GM18870 (cell line): ENCODE results near the gene GNAI3.

Experiments
- ATAC-seq: cut with Tn5 transposase; IDR thresholded peaks from one replicate; pipeline ENCODE4 v1.9.1; 2021; ENCODE audit warnings: moderate library complexity; ENCODE audit not compliant: unreplicated experiment

Gene GNAI3

DNA sequence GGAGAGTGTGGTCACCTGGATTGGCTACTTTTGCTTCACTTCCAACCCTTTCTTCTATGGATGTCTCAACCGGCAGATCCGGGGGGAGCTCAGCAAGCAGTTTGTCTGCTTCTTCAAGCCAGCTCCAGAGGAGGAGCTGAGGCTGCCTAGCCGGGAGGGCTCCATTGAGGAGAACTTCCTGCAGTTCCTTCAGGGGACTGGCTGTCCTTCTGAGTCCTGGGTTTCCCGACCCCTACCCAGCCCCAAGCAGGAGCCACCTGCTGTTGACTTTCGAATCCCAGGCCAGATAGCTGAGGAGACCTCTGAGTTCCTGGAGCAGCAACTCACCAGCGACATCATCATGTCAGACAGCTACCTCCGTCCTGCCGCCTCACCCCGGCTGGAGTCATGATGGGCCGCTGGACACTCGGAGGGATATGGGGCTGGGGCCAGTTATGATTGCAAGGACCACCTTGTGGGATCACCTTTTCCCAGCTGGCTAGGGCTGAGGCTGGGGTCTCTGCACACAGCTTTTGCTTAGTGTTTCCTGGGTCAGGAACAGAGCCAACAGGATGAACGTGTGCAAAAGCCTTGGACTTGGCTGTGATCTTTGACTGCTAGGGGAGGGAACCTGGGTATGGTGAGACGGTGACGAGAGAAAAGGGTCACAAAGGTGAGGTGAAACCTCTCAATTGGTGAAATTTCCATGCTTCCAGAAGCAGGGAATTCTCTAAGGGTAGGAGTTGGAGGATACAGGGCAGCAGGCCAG is 4.3 kb upstream of the GNAI3 start:
- ATAC-seq: no peak

- ATAC-seq: peak; percentile 53
These were observed 1.9 kb upstream of the GNAI3 start for GRCh38 chr1:109546311-109547109.

DNA sequence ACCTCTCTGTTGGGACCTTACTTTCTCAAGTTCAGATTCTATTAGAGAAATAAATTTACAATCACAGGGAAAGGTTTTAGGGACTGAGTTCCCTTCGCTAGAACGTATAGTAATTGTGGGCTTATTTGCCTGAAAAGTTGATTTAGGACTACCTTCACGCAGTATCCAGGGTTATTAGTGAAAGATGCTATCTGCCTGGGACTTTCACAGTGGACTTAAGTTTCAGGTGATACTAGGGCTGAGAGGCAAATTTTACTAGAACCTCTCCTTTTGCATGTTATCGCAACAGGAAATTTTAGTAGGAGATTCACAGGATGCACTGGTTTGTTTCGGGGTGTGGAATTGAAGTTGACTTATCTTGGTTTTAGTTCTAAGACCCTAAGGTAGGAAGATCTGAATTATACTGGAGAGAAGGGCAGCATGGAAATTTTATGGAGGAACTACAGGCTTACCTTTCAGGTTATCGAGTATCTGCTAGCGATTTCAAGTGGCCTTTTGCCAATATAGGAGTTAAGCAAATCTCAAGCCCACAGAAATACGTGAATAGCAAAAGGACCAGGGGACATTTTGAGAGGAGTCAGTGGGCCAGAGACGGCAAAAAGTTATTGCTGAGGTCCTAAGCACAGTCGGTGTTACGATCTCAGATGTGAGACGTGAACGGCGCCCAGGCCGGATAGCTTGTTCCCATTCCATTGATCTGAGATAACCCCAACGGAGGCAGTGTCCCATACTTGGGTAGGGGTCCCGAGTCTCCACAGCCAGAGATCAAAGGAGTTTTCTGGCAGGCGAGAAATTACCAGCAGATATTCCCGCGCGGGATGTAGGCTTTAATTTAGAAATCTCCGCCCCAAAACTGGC is 723 bp upstream of the GNAI3 start:
- ATAC-seq: peak; percentile 2

DNA sequence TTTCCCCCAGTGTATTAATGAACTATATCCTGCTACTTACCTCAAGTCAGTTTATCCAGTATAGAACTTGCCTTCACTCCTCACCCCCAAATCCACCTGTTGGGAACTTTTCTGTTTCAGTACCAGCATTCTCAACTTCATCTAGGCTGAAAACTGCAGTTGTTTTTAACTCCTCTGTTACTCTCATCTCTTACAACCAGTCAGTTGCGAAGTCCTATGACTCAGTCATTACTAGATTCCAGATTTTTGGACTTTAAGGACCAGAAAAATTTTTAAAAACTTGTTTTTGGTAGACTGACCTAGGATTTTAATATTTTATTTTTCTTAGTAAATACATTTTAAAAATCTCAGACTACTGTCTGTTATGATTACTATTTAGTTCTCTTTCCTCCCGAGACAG is 8.1 kb downstream of the GNAI3 start:
- no peak for ATAC-seq

GRCh38 chr1:109557520-109557919 is 9.1 kb downstream of the GNAI3 start:
- no peak for ATAC-seq

GRCh38 chr1:109559995-109560394 is 11.6 kb downstream of the GNAI3 start:
- ATAC-seq: no peak

- ATAC-seq: no peak
These were observed 15.9 kb downstream of the GNAI3 start for GRCh38 chr1:109564194-109564878.

GRCh38 chr1:109565241-109565640 is 16.8 kb downstream of the GNAI3 start:
- ATAC-seq: no peak

DNA sequence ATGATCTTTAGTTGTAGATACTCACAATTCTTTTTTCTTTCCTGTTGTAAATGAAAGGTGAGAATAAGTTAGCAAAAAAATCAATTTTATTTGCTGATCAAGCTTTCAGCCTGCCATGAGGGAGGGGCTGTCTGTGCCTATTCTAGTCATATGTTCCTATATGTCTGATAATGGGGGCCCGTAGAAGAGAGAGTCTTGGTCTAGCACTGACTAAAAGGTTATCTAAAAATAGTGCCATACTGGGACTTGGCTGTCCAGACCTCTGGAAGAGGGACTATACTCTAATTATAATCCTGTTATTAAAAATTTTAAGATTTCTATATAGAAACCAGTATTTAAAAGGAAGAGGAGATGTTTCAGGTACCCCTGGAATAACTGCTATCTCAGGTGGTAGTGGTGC is 18.6 kb downstream of the GNAI3 start:
- ATAC-seq: no peak

DNA sequence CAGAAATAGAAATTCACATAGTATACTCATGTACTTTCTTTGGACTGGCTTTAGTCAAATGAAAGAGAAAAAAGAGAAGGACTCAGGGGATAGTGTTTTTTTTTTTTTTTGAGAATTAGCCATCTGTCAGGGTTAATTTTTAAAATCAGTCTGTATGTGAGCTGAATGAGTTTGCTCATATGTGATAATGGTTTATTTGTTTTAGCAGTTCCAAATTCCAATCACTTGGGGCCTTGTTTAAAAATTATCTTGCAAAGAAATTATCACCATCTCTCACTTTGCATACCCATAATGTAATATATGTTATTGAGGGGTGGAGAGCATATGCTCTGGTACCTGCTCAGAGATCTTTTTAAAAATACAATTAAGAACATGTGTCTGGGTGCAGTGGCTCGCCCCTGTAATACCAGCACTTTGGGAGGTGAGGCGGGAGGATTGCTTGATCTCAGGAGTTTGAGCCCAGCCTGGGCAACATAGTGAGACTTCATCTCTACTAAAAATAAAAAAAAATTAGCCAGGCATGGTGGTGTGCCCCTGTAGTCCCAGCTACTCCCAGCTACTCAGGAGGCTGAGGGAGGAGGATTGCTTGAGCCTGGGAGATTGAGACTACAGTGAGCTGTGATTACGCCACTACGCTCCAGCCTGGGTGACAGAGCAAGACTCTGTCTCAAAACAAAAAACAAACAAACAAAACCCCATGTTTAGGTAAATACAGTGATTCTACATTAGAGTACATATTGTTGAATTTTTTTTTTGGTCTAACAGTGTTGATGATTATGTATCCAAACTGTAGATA is 19.7 kb downstream of the GNAI3 start:
- no peak for ATAC-seq

- no peak for ATAC-seq
These were observed 20.9 kb downstream of the GNAI3 start for GRCh38 chr1:109569323-109569722.

GRCh38 chr1:109570414-109570813 is 22.0 kb downstream of the GNAI3 start:
- ATAC-seq: no peak

DNA sequence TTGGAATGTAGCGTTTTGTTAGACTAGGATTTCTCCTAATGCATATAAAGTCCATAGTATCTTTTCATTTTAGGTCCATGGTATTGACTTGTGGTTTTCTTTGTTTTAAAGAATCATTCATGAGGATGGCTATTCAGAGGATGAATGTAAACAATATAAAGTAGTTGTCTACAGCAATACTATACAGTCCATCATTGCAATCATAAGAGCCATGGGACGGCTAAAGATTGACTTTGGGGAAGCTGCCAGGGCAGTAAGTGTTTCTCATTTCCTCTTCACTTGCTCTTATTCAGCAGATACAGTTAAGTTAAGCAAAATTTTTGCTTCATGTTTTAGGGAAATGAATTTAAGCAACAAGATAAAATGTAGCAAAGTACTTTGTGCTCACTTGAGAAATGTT is 25.4 kb downstream of the GNAI3 start:
- ATAC-seq: no peak

DNA sequence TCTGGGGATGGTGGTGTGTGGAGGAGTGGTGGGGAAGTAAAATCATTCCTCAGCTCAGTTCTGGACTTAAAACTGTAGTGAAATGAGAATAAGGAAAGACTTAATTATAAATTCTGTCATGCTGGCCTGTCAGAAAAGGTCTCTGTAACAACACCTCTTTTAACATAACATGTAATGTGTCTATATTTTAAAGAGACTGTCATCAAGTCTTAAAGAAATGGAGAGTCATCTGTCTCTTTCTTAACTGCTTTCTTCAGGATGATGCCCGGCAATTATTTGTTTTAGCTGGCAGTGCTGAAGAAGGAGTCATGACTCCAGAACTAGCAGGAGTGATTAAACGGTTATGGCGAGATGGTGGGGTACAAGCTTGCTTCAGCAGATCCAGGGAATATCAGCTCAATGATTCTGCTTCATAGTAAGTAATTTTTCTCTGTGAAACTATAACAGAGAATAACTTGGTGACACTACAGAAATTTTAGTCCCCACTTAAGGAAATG is 30.6 kb downstream of the GNAI3 start:
- no peak for ATAC-seq

GRCh38 chr1:109579491-109579890 is 31.1 kb downstream of the GNAI3 start:
- ATAC-seq: no peak

GRCh38 chr1:109582021-109582420 is 33.6 kb downstream of the GNAI3 start:
- ATAC-seq: no peak

- ATAC-seq: no peak
These were observed 36.4 kb downstream of the GNAI3 start for GRCh38 chr1:109584766-109585165.

- ATAC-seq: no peak
These were observed 37.6 kb downstream of the GNAI3 start for GRCh38 chr1:109586055-109586454.

GRCh38 chr1:109589177-109589576 is 40.8 kb downstream of the GNAI3 start:
- no peak for ATAC-seq

DNA sequence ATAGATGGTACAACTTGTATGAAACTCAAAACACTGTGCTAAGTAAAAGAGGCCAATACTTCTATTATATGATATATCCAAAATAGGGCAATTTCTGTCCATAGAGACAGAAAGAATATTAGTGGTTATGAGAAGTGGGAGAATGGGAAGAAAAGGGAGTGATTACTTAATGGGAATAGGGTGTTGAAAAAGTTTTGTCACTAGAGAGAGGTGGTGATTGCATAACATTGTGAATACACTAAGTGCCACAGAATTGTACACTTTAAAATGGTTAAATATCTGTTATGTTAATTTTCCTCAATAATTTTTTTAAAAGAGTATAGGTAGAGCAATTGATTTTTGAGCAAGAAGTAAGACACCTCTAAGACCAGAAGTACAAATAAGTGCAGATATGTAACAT is 41.3 kb downstream of the GNAI3 start:
- ATAC-seq: no peak
